Measurements from ENCODE around the gene PCLO.

DNA sequence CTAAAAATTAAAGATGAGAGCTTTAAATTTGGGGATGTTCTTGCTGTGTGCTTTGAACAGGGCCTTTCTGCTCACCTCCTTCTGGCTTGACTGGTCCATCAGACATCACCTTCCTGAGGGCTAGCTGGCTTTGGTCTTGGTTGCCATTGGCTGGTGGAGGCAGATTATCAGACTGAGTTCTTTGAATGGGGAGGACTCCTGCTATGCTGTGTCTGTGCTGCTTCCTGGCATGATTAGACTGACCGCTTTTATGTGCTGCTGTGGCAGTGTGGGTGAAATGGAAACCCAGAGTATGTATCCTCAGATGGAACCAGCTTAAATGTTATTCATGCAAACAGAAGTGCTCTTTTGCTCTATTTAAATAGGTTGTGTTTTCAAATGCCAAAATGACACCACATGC, 341.6 kb downstream of the PCLO start:
- TF ChIP-seq XRCC3 (IDR thresholded peaks at IDR 0.05) (no peak), NR2F6 (CRISPR knock-in tag; IDR thresholded peaks at IDR 0.05) (no peak), RNF2 (IDR thresholded peaks at IDR 0.05) (no peak), SIN3A (IDR thresholded peaks at IDR 0.05; ENCODE audit: borderline replicate concordance in 2 of 2, control insufficient read depth in 1 of 2, low read depth in 2 of 2, low read length in 2 of 2) (no peak), ESRRA (IDR thresholded peaks at IDR 0.05; ENCODE audit: borderline replicate concordance, low read depth) (no peak)
- TF ChIP-seq, protein P1, sequence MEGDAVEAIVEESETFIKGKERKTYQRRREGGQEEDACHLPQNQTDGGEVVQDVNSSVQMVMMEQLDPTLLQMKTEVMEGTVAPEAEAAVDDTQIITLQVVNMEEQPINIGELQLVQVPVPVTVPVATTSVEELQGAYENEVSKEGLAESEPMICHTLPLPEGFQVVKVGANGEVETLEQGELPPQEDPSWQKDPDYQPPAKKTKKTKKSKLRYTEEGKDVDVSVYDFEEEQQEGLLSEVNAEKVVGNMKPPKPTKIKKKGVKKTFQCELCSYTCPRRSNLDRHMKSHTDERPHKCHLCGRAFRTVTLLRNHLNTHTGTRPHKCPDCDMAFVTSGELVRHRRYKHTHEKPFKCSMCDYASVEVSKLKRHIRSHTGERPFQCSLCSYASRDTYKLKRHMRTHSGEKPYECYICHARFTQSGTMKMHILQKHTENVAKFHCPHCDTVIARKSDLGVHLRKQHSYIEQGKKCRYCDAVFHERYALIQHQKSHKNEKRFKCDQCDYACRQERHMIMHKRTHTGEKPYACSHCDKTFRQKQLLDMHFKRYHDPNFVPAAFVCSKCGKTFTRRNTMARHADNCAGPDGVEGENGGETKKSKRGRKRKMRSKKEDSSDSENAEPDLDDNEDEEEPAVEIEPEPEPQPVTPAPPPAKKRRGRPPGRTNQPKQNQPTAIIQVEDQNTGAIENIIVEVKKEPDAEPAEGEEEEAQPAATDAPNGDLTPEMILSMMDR (IDR thresholded peaks at IDR 0.05 in 2 of 3, conservative IDR thresholded peaks at IDR 0.05 in 1 of 3; ENCODE audit: insufficient read depth in 2 of 3, low read depth in 1 of 3, low read length in 3 of 3): no peak
- TF ChIP-seq, protein P2, sequence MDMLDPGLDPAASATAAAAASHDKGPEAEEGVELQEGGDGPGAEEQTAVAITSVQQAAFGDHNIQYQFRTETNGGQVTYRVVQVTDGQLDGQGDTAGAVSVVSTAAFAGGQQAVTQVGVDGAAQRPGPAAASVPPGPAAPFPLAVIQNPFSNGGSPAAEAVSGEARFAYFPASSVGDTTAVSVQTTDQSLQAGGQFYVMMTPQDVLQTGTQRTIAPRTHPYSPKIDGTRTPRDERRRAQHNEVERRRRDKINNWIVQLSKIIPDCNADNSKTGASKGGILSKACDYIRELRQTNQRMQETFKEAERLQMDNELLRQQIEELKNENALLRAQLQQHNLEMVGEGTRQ (CRISPR knock-in tag; IDR thresholded peaks at IDR 0.05): no peak
